ENCODE results near the gene RBM17.

RBM17 gene

DNA sequence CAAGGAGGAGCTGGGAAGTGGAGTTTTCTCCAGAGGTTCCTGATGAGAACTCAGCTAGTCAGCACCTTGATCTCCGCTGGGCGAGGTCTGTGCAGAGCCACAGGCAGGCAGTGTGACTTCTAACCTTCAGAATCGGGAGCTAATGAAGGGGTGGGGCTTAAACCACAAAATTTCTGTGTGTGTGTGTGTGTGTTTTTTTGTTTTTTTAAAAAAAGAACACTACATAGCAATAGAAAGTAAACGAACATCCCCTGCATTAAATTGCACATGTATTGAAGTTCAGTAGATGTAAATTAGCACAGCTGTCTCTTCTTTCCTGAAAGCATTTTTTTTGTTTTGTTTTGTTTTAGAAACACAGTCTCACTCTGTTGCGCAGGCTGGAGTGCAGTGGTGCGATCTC, 46.2 kb downstream of the RBM17 start:
- H2AFZ ChIP-seq (ENCODE audit: low read length), result no peak overlapping the region
- H3K27ac ChIP-seq (ENCODE audit: low read depth, low read length, poor library complexity, severe bottlenecking), result no peak overlapping the region
- H3K4me1 ChIP-seq (ENCODE audit: insufficient read depth, low read length, severe bottlenecking), result peaks cover 10% of the 10 kb centered on the region
- no peak overlapping the region for H3K4me3 ChIP-seq (ENCODE audit: low read depth, low read length, poor library complexity, severe bottlenecking)
- no peaks in the 10 kb centered on the region for H3F3A ChIP-seq (ENCODE audit: insufficient read depth, low read length)
- H3K27me3 ChIP-seq (ENCODE audit: insufficient read depth, low read length), result no peaks in the 10 kb centered on the region; the same call in 1 of the 2 replicates
- no peak overlapping the region for H3K9ac ChIP-seq (ENCODE audit: low read length)
- H4K20me1 ChIP-seq (ENCODE audit: insufficient read depth, low read length), result no peaks in the 10 kb centered on the region
- H3K9me3 ChIP-seq (ENCODE audit: low read length), result no peaks in the 10 kb centered on the region
- H3K79me2 ChIP-seq (ENCODE audit: insufficient read depth, low read length), result no peaks in the 10 kb centered on the region
- H3K4me2 ChIP-seq (ENCODE audit: low read length), result no peak overlapping the region
- TF ChIP-seq CTCF (IDR thresholded peaks at IDR 0.05; ENCODE audit: low read length) (no peak), EZH2 (IDR thresholded peaks at IDR 0.05; ENCODE audit: borderline replicate concordance, low read length) (no peak)
- no peaks in the 10 kb centered on the region for H3K9me2 ChIP-seq (ENCODE audit: low read depth, low read length)
- no peaks in the 10 kb centered on the region for H3K36me3 ChIP-seq (ENCODE audit: insufficient read depth, low read length)

DNA sequence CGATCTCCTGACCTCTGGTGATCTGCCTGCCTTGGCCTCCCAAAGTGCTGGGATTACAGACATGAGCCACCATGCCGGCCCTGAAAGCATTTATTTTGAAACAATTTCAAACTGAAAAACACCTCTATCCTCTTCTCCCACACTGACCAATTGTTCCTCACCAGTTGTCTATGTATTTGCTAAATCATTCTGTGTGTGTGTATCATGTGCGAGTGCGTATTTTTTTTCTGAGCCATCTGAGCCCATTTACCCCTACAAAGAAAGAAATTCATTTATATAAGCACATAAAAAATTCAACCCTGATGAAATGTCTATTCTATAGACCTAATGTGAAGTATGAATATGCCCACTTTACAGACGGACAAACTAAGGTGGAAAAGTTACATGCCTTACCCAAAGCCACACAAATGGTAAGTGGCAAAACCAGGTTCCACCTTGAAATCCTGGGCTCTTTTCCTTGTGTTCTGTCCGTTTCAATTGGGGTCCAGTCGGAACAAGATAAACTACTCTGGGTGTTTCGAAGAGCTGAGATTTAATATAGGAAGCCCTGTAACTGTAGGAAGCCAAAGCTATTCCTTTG, 46.8 kb downstream of the RBM17 start:
- no peaks in the 10 kb centered on the region for H3K9me2 ChIP-seq (ENCODE audit: low read depth, low read length)
- H3K4me1 ChIP-seq (ENCODE audit: insufficient read depth, low read length, severe bottlenecking), result peaks cover 12% of the 10 kb centered on the region
- no peak overlapping the region for H2AFZ ChIP-seq (ENCODE audit: low read length)
- no peaks in the 10 kb centered on the region; the same call in 1 of the 2 replicates for H3K27me3 ChIP-seq (ENCODE audit: insufficient read depth, low read length)
- H3K9me3 ChIP-seq (ENCODE audit: low read length), result no peaks in the 10 kb centered on the region
- no peak overlapping the region for H3K4me3 ChIP-seq (ENCODE audit: low read depth, low read length, poor library complexity, severe bottlenecking)
- no peak overlapping the region for H3K9ac ChIP-seq (ENCODE audit: low read length)
- no peaks in the 10 kb centered on the region for H3K79me2 ChIP-seq (ENCODE audit: insufficient read depth, low read length)
- H3K27ac ChIP-seq (ENCODE audit: low read depth, low read length, poor library complexity, severe bottlenecking), result no peak overlapping the region
- no peaks in the 10 kb centered on the region for H4K20me1 ChIP-seq (ENCODE audit: insufficient read depth, low read length)
- H3K36me3 ChIP-seq (ENCODE audit: insufficient read depth, low read length), result no peaks in the 10 kb centered on the region
- TF ChIP-seq EZH2 (IDR thresholded peaks at IDR 0.05; ENCODE audit: borderline replicate concordance, low read length), result no peak
- no peak for TF ChIP-seq CTCF (IDR thresholded peaks at IDR 0.05; ENCODE audit: low read length)
- H3K4me2 ChIP-seq (ENCODE audit: low read length), result no peak overlapping the region
- H3F3A ChIP-seq (ENCODE audit: insufficient read depth, low read length), result no peaks in the 10 kb centered on the region

- Histone ChIP-seq H3K36me3 (ENCODE audit: insufficient read depth, low read length) (no peaks in the 10 kb centered on the region), H3K79me2 (ENCODE audit: insufficient read depth, low read length) (no peaks in the 10 kb centered on the region), H3K27ac (ENCODE audit: low read depth, low read length, poor library complexity, severe bottlenecking) (no peak overlapping the region), H3K9ac (ENCODE audit: low read length) (no peak overlapping the region), H4K20me1 (ENCODE audit: insufficient read depth, low read length) (no peaks in the 10 kb centered on the region), H3K9me3 (ENCODE audit: low read length) (no peaks in the 10 kb centered on the region), H3K4me2 (ENCODE audit: low read length) (no peak overlapping the region), H3K27me3 (ENCODE audit: insufficient read depth, low read length) (no peaks in the 10 kb centered on the region; the same call in 1 of the 2 replicates), H3K4me3 (ENCODE audit: low read depth, low read length, poor library complexity, severe bottlenecking) (no peak overlapping the region), H3K4me1 (ENCODE audit: insufficient read depth, low read length, severe bottlenecking) (peaks cover 20% of the 10 kb centered on the region), H3F3A (ENCODE audit: insufficient read depth, low read length) (no peaks in the 10 kb centered on the region), H2AFZ (ENCODE audit: low read length) (no peak overlapping the region), H3K9me2 (ENCODE audit: low read depth, low read length) (no peaks in the 10 kb centered on the region)
- TF ChIP-seq CTCF (IDR thresholded peaks at IDR 0.05; ENCODE audit: low read length), result peak; percentile 51
- no peak for TF ChIP-seq EZH2 (IDR thresholded peaks at IDR 0.05; ENCODE audit: borderline replicate concordance, low read length)
Observed at GRCh38 chr10:6136215-6137201, 47.7 kb downstream of the RBM17 start.

Measured in OCI-LY1 (cell line).